Upper lobe of left lung (tissue), 4 donors: Measurements from ENCODE around the gene ACTRT2.

Experiments used
- CTCF ChIP-seq, 6 experiments: fragments of 450-650 bp in 4 of 6; fragments of 200-600 bp in 2 of 6; sonication (generic) in 2 of 6; IDR thresholded peaks; one replicate each; pipeline ENCODE4 v1.5.1; 2016 to 2019; ENCODE audit warnings: antibody characterized with exemption in 6 of 6
- POLR2AphosphoS5 ChIP-seq, 2 donors: sonication (generic); formaldehyde crosslinking; IDR thresholded peaks; one replicate each; pipeline ENCODE4 v1.5.1; 2017; ENCODE audit warnings: antibody characterized with exemption in 2 of 2

- TF ChIP-seq POLR2AphosphoS5 (IDR thresholded peaks at IDR 0.05) (no peak), CTCF (IDR thresholded peaks at IDR 0.05) (no peak)
These were observed 6.0 kb upstream of the ACTRT2 start for GRCh38 chr1:3015269-3015635.
